ENCODE measurements around the gene SMIM43. TPM values are rescaled to one million over a fixed set of nuclear protein-coding genes. Genes with fewer than 3 reads are reported as not detected.

Gene SMIM43
- total and polyA plus RNA-seq, 2 donors (not counting 3 experiments of a cell fraction or from before 2014, with no cell fraction given) = 0.18 TPM; not detected in 1

- dilution Hi-C loops (cut with MboI; ENCODE audit: extremely low pct_ligation_motif_present, low sequenced_read_pairs) = no loop called here
- no peaks in the 10 kb centered on the region for H3K27me3 ChIP-seq (ENCODE audit: control insufficient read depth in 2 of 2, insufficient read depth in 2 of 2, low read length in 2 of 2)
- H4K20me1 ChIP-seq (replicated peaks; ENCODE audit: control insufficient read depth, extremely low read depth, insufficient read depth, low read length) = no peaks in the 10 kb centered on the region
- TF ChIP-seq POLR2AphosphoS5 (IDR thresholded peaks at IDR 0.05; ENCODE audit: insufficient read depth, low read depth, low read length) (no peak), CTCF (IDR thresholded peaks at IDR 0.05; ENCODE audit: extremely low read depth in 1 of 2, insufficient read depth in 1 of 2, low read depth in 1 of 2, low read length in 2 of 2) (no peak), EZH2 (IDR thresholded peaks at IDR 0.05; ENCODE audit: borderline replicate concordance, low read depth, low read length, severe bottlenecking) (no peak)
- no peak overlapping the region for H3K4me2 ChIP-seq (ENCODE audit: insufficient read depth, low read length)
- H3K79me2 ChIP-seq (ENCODE audit: control insufficient read depth, insufficient read depth, low read length) = no peaks in the 10 kb centered on the region
- no peaks in the 10 kb centered on the region for H3K9me1 ChIP-seq (replicated peaks; ENCODE audit: control insufficient read depth, extremely low read depth, insufficient read depth, low read length)
- H3K4me3 ChIP-seq (replicated peaks in 1 of 3; ENCODE audit: insufficient read depth in 1 of 3, low read depth in 1 of 3, low read length in 3 of 3) = no peak overlapping the region
- no peak overlapping the region for H2AFZ ChIP-seq (ENCODE audit: low read depth, low read length)
- ChIA-PET CTCF (no interaction called here), POLR2A (no interaction called here)
- H3K4me1 ChIP-seq (ENCODE audit: control insufficient read depth, extremely low read depth, insufficient read depth, low read length) = peaks cover 7% of the 10 kb centered on the region
- H3K27ac ChIP-seq (ENCODE audit: insufficient read depth, low read depth, low read length) = no peak overlapping the region
- no peak for FAIRE-seq
- no peaks in the 10 kb centered on the region for H3K9me3 ChIP-seq (replicated peaks; ENCODE audit: control insufficient read depth, insufficient read depth, low read length)
- no peaks in the 10 kb centered on the region for H3K36me3 ChIP-seq (ENCODE audit: control insufficient read depth in 2 of 2, extremely low read depth in 1 of 2, insufficient read depth in 2 of 2, low read length in 2 of 2)
- intact Hi-C loops (cut with micrococcal nuclease) = no loop called here
- no peak for DNase-seq (ENCODE audit: low read depth, low spot score)
- BruUV-seq (replicated peaks) = no TSS peak
- no peak overlapping the region for H3K9ac ChIP-seq (replicated peaks; ENCODE audit: extremely low read depth, insufficient read depth, low read length)
These were observed 47.2 kb downstream of the SMIM43 start for GRCh38 chr4:121717680-121718237.

- H3K79me2 ChIP-seq (ENCODE audit: control insufficient read depth, insufficient read depth, low read length) = no peaks in the 10 kb centered on the region
- TF ChIP-seq POLR2A (IDR thresholded peaks at IDR 0.05; ENCODE audit: low read depth, low read length) (no peak), CTCF (IDR thresholded peaks at IDR 0.05; ENCODE audit: extremely low read depth in 1 of 2, insufficient read depth in 1 of 2, low read depth in 1 of 2, low read length in 2 of 2) (no peak), POLR2AphosphoS5 (IDR thresholded peaks at IDR 0.05; ENCODE audit: insufficient read depth, low read depth, low read length) (no peak), MYC (IDR thresholded peaks at IDR 0.05; ENCODE audit: low read depth, low read length) (no peak), MAX (IDR thresholded peaks at IDR 0.05; ENCODE audit: insufficient read depth, insufficient read length) (no peak), EZH2 (IDR thresholded peaks at IDR 0.05; ENCODE audit: borderline replicate concordance, low read depth, low read length, severe bottlenecking) (no peak), JUN (IDR thresholded peaks at IDR 0.05; ENCODE audit: borderline replicate concordance, insufficient read depth, insufficient read length, low read depth) (no peak), GATA2 (IDR thresholded peaks at IDR 0.05; ENCODE audit: insufficient read depth, insufficient read length, low read depth, low read length) (no peak), FOS (IDR thresholded peaks at IDR 0.05; ENCODE audit: borderline replicate concordance, insufficient read depth, low read length) (no peak)
- no peak overlapping the region for H2AFZ ChIP-seq (ENCODE audit: low read depth, low read length)
- no peak overlapping the region for H3K4me2 ChIP-seq (ENCODE audit: insufficient read depth, low read length)
- intact Hi-C loops (cut with micrococcal nuclease) = no loop called here
- H3K4me1 ChIP-seq (ENCODE audit: control insufficient read depth, extremely low read depth, insufficient read depth, low read length) = peaks cover 27% of the 10 kb centered on the region
- H3K36me3 ChIP-seq (ENCODE audit: control insufficient read depth in 2 of 2, extremely low read depth in 1 of 2, insufficient read depth in 2 of 2, low read length in 2 of 2) = no peaks in the 10 kb centered on the region
- no peak overlapping the region for H3K9ac ChIP-seq (replicated peaks; ENCODE audit: extremely low read depth, insufficient read depth, low read length)
- no peak overlapping the region for H3K4me3 ChIP-seq (replicated peaks in 1 of 3; ENCODE audit: insufficient read depth in 1 of 3, low read depth in 1 of 3, low read length in 3 of 3)
- FAIRE-seq = peak; percentile 73
- no peaks in the 10 kb centered on the region for H3K27me3 ChIP-seq (ENCODE audit: control insufficient read depth in 2 of 2, insufficient read depth in 2 of 2, low read length in 2 of 2)
- H4K20me1 ChIP-seq (replicated peaks; ENCODE audit: control insufficient read depth, extremely low read depth, insufficient read depth, low read length) = no peaks in the 10 kb centered on the region
- H3K9me1 ChIP-seq (replicated peaks; ENCODE audit: control insufficient read depth, extremely low read depth, insufficient read depth, low read length) = no peaks in the 10 kb centered on the region
- no peaks in the 10 kb centered on the region for H3K9me3 ChIP-seq (replicated peaks; ENCODE audit: control insufficient read depth, insufficient read depth, low read length)
- dilution Hi-C loops (cut with MboI; ENCODE audit: extremely low pct_ligation_motif_present, low sequenced_read_pairs) = no loop called here
- no peak overlapping the region for H3K27ac ChIP-seq (ENCODE audit: insufficient read depth, low read depth, low read length)
- DNase-seq (ENCODE audit: low read depth, low spot score) = peak; percentile 50
- no TSS peak for BruUV-seq (replicated peaks)
- ChIA-PET POLR2A (no interaction called here), CTCF (interaction anchor here (1.4 to 3.3 kb wide), 2 partner anchors 9 to 11 kb away, joined by 4 to 10 read pairs; no protein-coding TSS in a partner anchor)
These were observed 50.4 kb downstream of the SMIM43 start for GRCh38 chr4:121714548-121714947.

Data from endothelial cell of umbilical vein (primary cell).